Measurements from ENCODE around the gene CD59.
"Not testable (repeated sequence)": the region's sequence is repeated elsewhere in the genome, so short reads cannot be mapped to it uniquely, and the experiment has no call there.

CD59 gene

DNA sequence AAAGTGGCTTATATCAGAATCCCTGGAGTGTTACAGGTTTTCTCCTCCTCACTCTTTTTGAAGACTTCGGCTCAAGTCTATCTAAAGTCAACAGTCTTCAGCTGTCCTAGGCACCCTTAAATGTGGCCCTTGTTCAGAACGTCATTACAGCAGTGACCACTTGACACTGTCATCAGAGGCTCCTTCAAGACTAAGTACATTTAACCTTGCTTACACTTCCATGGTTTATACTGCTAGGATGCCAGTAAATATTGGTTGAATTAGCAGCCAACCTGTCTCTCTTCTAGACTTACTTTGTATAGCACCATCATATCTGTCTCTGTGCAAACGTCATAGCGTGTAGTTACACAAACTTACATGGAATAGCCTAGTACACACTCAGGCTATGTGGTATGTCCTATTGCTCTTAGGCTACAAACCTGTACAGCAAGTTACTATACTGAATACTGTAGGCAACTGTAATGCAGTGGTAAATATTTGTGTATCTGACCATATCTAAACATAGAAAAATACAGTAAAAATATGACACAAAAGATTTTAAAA lies 22.3 kb downstream of the CD59 start:
- no peak for DNase-seq (ENCODE audit: insufficient read length, low spot score)
- no peak for FAIRE-seq
- TF ChIP-seq POLR2A (IDR thresholded peaks at IDR 0.05; ENCODE audit: low read depth, low read length) = no peak

DNA sequence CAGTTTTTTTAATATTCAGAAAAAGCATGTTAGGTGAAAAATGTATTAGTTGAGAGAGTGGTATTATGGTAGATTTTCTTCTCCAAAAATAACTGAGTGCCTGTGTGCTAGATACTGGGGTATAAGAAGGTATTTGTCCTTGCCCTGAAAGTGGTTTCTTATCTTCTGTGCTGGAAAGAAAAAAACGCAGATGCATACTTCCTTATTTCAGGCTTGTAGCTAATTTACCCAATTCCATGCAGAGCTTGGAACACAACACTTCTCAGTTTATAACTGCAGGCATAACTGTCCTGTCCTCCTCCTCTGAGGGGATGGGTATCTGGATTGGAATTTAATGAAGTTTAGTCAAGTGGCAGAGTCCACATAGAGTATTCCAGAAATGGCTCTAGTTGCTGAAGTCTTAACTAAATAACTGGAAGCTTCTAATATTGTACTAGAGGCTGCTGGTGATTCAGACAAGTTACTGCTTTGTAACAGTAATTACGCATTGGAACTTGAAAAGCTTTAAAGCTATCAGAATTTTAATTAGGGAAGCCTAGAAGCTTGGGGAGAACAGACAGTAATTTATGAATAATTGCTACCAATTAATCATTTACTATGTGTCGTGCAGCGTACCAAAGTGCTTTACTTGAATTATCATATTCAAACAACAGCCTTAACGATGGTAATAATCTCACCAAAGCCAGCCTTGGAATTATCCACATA lies 22.9 kb downstream of the CD59 start:
- FAIRE-seq = no peak
- no peak for TF ChIP-seq POLR2A (IDR thresholded peaks at IDR 0.05; ENCODE audit: low read depth, low read length)
- DNase-seq (ENCODE audit: insufficient read length, low spot score) = no peak

DNA sequence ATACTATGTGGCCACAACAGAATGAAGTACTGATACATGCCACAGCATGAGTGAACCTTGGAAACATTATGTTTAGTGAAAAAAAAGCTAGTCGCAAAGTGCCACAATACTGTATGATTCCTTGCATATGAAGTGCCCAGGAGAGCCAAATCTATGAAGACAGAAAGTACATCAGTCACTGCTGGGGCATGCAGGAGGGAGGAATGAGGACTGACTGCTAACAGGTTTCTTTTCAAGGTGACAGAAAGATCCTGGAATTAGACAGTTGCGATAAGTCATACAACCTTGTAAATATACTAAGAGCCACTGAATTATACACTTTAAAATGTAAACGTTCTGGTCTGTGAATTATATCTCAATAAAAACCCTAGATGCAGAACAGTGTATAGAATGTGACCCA lies 23.8 kb downstream of the CD59 start:
- no peak for TF ChIP-seq POLR2A (IDR thresholded peaks at IDR 0.05; ENCODE audit: low read depth, low read length)
- DNase-seq (ENCODE audit: insufficient read length, low spot score) = no peak
- no peak for FAIRE-seq

DNA sequence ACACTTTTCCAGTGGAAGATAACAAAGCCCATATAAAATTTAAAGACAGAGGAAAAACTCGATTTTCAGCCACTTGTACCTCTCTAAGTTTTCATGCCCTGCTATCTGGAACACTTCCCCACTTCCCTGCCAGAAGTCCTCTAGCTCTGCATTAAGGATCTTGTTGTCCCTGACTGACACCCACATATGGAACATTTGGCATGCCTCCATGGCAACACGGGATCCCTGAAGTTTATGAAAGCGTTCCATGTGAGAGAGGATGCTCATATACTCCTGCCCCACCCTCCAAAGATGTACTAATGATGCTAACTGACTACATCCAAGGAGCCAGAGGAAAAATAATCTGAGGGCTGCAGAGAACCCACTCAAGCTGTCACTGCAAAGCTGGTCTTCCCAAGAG lies 26.8 kb downstream of the CD59 start:
- FAIRE-seq (no peak), DNase-seq (ENCODE audit: insufficient read length, low spot score) (no peak)
- TF ChIP-seq POLR2A (IDR thresholded peaks at IDR 0.05; ENCODE audit: low read depth, low read length) = no peak

DNA sequence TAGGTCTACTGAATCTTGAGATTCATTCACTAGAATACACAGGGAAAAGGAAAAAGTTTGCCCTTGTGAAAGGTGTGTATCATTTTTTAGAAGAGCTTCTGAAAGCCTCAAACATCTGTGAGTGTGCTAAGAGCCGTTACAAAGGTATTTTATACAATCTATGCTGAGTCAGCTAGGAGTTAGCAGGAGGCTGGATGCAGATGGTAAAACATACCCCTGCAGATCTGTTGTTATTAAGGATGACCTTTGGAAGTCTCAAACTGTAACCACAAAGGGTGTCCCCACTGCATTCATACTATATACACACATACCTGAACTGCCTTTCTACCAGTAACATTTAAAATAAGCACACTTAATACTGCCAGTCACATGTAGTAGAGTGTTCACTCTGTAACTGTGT lies 27.2 kb downstream of the CD59 start:
- FAIRE-seq (no peak), DNase-seq (ENCODE audit: insufficient read length, low spot score) (no peak)
- TF ChIP-seq POLR2A (IDR thresholded peaks at IDR 0.05; ENCODE audit: low read depth, low read length) = no peak

DNA sequence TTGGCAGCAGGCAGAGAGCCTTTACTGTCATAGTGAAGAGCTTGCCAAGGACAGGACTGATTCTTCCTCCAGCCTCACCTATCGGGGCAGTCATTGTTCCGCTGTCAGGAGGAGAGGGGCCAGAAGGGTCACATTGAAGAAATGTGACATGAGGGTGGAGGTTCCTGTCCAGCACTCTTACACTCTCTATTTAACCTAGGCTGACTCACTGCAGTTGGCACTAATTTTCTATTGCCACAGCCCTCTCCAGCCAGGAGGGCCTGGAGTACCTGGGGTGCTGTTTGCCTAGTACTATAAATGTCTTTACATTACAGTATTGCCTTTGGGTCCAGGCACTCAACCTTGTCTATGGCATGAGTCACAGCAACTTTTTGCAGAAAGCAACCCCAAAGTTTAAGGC lies 28.4 kb downstream of the CD59 start:
- not testable (repeated sequence) for FAIRE-seq; DNase-seq (ENCODE audit: insufficient read length, low spot score)

DNA sequence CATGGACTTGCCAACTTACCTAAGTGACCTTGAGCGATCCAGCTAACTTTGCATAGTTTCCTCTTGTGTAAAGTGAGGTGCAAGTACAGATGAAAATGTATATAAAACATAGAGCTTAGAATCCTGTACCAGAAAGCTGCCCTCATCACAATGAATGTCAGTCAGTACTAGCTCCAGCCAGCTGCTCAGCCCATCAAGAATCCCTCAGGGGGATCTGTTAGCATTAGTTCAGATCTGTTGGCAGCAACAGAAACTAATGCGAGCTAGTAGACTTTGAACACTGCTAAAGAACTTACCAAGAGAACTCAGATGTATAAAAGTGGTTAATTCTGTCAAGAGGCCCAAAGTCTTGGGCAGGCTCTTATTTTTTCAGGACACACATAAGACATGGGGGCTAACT lies 29.3 kb downstream of the CD59 start:
- no peak for FAIRE-seq

DNA sequence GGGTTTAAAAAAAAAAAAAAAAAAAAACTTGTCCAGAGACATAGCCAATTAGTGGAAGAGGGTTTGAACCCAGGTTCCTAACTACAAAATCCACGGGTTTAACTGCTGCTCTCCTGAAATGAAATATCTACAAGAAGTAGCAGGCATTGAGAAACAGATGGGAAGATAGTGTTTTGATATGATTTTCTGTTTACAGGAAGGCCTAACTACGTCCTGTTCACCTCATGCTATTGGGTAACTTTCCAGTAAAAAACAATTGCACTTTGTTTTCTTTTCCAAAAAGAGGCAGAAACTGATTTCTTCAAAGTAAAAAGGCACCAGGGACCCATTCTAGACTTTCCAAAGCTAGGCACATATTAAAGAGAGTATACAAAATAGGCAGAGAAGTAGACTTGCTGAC lies 29.7 kb downstream of the CD59 start:
- FAIRE-seq (no peak), DNase-seq (ENCODE audit: insufficient read length, low spot score) (no peak)
- no peak for TF ChIP-seq POLR2A (IDR thresholded peaks at IDR 0.05; ENCODE audit: low read depth, low read length)

More for the DNA sequence above, 29.3 kb downstream of the CD59 start:
- TF ChIP-seq POLR2A (IDR thresholded peaks at IDR 0.05; ENCODE audit: low read depth, low read length) = no peak
- DNase-seq (ENCODE audit: insufficient read length, low spot score) = no peak

DNA sequence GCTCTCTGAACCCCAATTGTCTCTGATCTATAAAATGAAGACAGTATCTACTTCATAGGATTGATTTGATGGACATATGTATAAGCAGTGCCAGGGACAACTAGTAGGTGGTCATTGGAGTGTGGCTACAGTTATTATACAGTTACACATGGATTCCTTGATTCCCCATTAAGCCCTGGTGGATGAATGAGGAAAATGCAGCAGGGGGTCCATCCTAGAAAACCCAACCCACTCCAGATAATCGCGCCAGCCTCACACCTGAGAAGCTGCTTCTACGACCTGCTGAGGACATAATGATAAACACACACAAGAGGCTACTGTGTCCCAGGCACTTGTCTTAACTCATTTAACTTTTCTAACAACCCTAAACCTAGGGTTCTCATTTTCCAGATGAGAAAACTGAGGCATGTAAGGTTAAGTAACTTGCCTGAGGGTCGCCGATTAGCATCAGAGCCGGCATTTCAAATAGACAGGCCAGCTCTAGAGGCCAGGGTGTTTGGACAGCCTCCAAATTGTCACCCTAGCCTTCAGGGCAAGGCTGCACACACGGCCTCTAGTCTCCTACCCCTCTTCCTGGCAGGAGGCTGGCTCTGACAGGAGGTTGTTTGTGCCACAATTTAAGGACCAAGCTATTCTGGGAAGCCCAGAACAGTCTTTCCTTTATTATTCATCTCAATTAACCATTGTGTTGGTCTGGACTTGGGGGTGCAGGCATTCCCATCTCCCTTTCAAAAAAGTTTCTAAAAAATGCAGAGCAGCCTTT lies 31.8 kb downstream of the CD59 start:
- no peak for TF ChIP-seq POLR2A (IDR thresholded peaks at IDR 0.05; ENCODE audit: low read depth, low read length)
- FAIRE-seq = no peak
- no peak for DNase-seq (ENCODE audit: insufficient read length, low spot score)

DNA sequence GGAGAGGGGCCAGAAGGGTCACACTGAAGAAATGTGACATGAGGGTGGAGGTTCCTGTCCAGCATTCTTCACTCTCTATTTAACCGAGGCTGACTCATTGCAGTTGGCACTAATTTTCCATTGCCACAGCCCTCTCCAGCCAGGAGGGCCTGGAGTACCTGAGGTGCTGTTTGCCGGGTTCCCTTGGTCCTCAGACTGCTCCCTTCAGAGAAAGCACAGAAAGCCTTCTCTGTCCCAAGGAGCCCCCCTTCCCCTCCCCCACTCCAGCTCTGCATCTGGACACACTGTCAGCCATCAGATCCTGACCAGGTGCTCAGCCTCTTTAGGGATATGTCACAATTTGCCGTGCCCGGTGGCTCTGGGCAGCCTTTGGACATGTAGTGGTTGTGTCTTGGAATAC lies 32.4 kb downstream of the CD59 start:
- no peak for TF ChIP-seq POLR2A (IDR thresholded peaks at IDR 0.05; ENCODE audit: low read depth, low read length)
- no peak for DNase-seq (ENCODE audit: insufficient read length, low spot score)
- FAIRE-seq = no peak

DNA sequence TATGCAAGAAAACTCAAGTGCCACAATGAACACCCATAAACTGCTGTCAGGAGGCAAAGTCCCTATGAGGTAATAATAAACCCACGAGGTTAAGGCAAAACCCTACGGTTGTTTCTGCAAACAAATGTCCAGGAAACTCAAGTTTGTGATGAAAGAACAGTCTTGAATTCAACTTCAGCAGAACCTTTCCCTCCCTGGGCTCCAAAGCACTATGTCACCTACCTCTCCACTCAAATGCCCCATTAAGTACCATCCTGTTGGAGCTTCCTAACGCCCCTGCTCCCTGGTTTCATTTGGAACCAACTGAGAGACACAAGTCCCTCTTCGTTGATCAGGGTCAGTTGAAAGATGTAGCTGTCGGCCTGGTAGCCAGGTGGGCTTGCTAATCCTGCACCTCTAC lies 33.0 kb downstream of the CD59 start:
- DNase-seq (ENCODE audit: insufficient read length, low spot score) (no peak), FAIRE-seq (no peak)
- no peak for TF ChIP-seq POLR2A (IDR thresholded peaks at IDR 0.05; ENCODE audit: low read depth, low read length)

DNA sequence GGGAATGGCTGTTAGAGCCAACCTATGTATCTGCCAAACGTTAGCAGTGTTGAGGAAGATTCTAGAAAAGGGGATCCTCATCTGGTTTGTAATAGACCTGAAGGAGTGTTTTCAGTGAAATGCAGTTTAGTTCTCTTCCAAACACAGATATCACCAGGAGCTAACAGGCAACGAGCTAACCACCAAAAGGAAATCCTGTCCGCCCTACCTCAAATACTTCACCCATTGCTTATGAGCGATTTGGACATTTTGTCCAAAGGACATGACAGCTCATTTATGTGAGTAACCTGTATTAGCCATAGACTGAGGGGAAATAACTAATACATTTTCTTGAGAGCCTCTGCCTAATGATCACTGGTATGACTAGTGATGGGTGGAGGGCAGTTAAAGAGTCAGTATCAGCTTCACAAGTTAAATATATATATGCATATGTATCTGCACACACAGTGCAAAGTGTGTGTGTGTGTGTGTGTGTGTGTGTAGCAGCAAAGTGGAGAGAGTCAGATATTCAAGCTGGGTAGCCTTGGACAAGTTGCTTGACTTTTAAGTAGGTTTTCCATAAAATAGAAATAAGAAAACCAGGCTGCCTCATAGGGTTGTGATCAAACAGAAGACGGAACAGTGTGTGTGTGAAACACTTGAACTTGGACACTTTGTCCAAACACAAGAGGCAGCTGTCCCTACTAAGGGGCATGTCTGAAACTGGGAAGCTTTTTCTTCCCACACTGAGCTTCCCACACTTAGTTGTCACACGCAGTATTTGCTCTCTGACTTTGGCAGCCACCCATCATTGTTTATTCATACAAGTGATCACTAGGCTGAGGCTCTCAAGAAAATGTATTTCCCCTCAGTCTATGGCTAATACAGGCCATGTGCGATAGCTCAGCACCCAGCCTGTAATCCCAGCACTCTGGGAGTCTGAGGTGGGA lies 34.7 kb downstream of the CD59 start:
- no peak for DNase-seq (ENCODE audit: insufficient read length, low spot score)
- no peak for FAIRE-seq
- TF ChIP-seq POLR2A (IDR thresholded peaks at IDR 0.05; ENCODE audit: low read depth, low read length) = no peak

DNA sequence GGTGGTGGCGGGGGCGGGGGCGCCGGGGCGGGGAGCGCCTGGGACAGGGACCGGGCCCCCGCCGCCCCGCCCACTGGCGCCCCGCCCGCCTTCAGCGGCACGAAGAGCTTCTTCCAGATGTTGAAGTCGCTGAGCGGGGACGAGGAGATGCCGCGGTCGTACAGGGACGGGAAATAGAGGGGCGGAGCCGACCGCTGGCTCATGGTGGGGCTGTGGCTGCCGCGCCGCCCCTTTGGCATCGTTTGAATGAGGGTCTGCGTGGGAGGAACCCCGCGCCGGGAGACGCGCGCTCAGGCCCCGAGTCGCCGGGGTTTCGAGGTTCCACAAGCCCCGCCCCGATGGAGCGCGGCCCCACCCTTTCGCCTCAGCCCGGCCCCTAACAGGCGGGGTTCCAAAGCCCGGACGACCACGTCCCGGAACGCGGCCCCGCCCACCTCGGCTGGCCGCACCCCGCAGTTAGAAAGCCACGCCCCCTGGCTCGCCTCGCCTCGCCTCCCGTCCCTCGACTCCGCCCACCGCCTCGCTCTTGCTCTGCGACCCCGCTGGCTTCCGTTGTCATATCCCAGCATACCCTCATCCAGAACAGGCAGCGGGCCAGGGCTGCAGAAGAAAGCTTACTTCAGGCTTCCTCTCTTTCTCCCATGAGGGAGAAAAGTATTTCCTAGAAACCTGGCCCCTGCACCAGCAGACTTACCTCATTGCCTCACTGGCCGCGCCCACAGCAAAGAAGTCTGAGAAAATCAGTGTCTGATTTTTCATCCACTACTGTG lies 35.5 kb downstream of the CD59 start, which contains the start of gene C11orf91:
Gene C11orf91 (minus strand): TSS at position 325 of the 770 bp plus-strand sequence. CDS start 86 bp downstream, at position 239.
- FAIRE-seq = no peak

More for the DNA sequence above, 35.5 kb downstream of the CD59 start, which contains the start of gene C11orf91:
- TF ChIP-seq POLR2A (IDR thresholded peaks at IDR 0.05; ENCODE audit: low read depth, low read length) = peak; percentile 34; the same call in 1 of the 2 replicates
- peak; percentile 56 for DNase-seq (ENCODE audit: insufficient read length, low spot score)
